ENCODE data around the gene ARF6.

Gene ARF6

GRCh38 chr14:49942090-49942489 lies 49.2 kb downstream of the ARF6 start:
- no peak for DNase-seq (ENCODE audit: low spot score)

DNA sequence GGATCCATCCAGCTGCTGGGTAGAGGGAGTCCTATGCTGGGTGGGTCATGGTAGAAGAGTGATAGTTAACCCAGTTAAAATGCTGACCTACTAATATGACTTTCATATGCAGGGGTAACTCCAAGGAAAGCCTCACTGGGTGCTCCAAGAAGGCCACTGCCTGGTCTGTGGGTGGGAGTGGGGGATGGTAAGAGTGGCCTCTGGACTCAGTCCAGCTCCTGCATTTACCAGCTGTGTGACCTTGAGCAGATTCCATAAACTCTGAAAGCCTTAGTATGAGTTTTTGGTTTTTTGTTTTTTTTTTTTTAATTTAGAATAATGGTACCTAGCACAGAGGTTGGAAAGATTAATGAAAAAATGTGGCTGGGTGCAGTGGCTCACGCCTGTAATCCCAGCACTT lies 51.6 kb downstream of the ARF6 start:
- no peak for DNase-seq (ENCODE audit: low spot score)

DNA sequence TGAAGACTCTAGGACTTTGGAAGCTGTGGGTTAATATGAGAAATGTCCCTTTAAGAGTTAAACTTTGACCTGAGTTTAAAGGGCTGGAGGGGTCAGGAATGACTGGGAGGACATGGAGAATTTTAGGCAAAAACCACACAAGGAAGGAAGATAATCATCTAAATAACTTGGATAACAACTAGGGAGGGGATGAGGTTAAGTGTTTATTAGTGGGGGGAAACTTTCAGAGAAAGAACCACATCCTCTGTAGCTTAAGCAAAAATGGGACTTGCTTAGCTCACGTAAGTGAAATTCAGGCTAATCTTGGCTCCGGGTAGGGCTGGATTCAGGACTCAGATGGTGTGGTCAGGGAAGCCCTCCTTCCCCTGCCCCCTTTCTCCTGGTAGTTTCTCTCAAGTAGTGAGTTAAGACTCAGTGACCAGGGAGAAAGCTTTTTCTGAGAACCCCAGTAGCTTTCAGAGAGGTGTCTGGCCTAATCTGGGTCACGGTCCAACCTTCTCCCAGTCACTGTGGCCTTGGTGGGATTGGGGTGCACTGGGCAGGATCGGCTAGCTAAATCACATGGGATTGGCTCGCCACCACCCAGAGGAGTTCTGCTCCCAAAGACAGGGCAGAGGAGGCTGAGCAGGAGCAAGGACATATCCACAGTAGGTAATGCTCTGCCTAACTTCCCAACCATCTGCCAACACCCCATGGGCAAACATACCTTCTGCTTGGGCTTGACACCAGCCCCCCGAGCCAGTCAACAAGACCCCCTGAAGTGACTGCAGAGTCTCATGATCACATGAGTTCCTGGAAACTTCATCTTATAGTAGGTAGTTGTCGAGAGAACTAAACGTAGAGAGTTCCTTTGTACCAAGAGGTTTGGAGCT lies 52.8 kb downstream of the ARF6 start:
- DNase-seq (ENCODE audit: low spot score): no peak
